GM12878 (cell line): ENCODE results near the gene PDZD2. TPM values are rescaled to one million over a fixed set of nuclear protein-coding genes. Genes with fewer than 3 reads are reported as not detected.

ENCODE experiments used
- ATAC-seq: fragments of 200-7000 bp; cut with Tn5 transposase; 3 replicates; pipeline ENCODE4 v1.9.1; 2020; ENCODE audit warnings: mild to moderate bottlenecking, moderate library complexity
- BruUV-seq: library from RNA; stranded (reverse); fragments of 400-500 nt; replicated peaks from 2 replicates; lab custom pipeline; 2021; lab: Mats Ljungman, UMichigan
- CTCF ChIA-PET: fragments of 300-600 bp; sonication (Branson Sonifier 250); formaldehyde crosslinking; extraction: SDS; loops from one replicate; lab custom pipeline; 2021; ENCODE audit warnings: inconsistent platforms; lab: Yijun Ruan, JAX
- POLR2A ChIA-PET: fragments of 350-600 bp; formaldehyde crosslinking; extraction: SDS; loops from one replicate; lab custom pipeline; 2021; ENCODE audit warnings: inconsistent platforms; lab: Charles Lee
- RAD21 ChIA-PET: fragments of 300-600 bp; sonication (Branson Sonifier 250); formaldehyde crosslinking; loops from one replicate; lab custom pipeline; 2023; ENCODE audit warnings: antibody characterized with exemption; ENCODE audit not compliant: unreplicated experiment; lab: Charles Lee
- SMC1A ChIA-PET: fragments of 300-600 bp; sonication (Branson Sonifier 250); formaldehyde crosslinking; loops from one replicate; lab custom pipeline; 2023; ENCODE audit not compliant: unreplicated experiment, uncharacterized antibody; lab: Charles Lee
- DNase-seq: peaks from one replicate; pipeline ENCODE4 v3.0.0-alpha.2; 2011; ENCODE audit warnings: low read depth, low spot score
- FAIRE-seq: peaks from 3 replicates; lab custom pipeline; 2011; peaks lifted over from hg19 to GRCh38; lab: Jason Lieb, UNC
- H2AFZ ChIP-seq: 2 replicates; pipeline ENCODE4 v1.6.0; 2011; ENCODE audit warnings: low read depth, low read length, control low read depth; ENCODE audit not compliant: control insufficient read depth
- H3K27ac ChIP-seq: 2 replicates; pipeline ENCODE4 v1.5.1; 2011; ENCODE audit warnings: control low read depth; ENCODE audit not compliant: control insufficient read depth, insufficient read depth
- H3K27me3 ChIP-seq, 2 experiments: replicated peaks in 1 of 2; 2 replicates each; pipeline versions ENCODE4 v1.6.0 to v1.6.1; 2011; ENCODE audit warnings: low read length in 1 of 2; ENCODE audit not compliant: control insufficient read depth in 2 of 2, insufficient read depth in 2 of 2
- H3K36me3 ChIP-seq, 2 experiments: 2 replicates each; pipeline ENCODE4 v1.5.1; 2011; ENCODE audit warnings: low read length in 1 of 2; ENCODE audit not compliant: control insufficient read depth in 2 of 2, insufficient read depth in 2 of 2
- H3K4me1 ChIP-seq: 2 replicates; pipeline ENCODE4 v1.6.1; 2011; ENCODE audit warnings: mild to moderate bottlenecking, low read length, moderate library complexity, mixed read lengths; ENCODE audit not compliant: control insufficient read depth, insufficient read depth
- H3K4me2 ChIP-seq: 2 replicates; pipeline ENCODE4 v1.6.0; 2011; ENCODE audit warnings: control low read depth; ENCODE audit not compliant: control insufficient read depth, insufficient read depth
- H3K4me3 ChIP-seq: fragments of 200-600 bp; sonication (generic); 2 replicates; pipeline ENCODE4 v1.5.1; 2016
- H3K79me2 ChIP-seq: 2 replicates; pipeline ENCODE4 v1.6.0; 2011; ENCODE audit warnings: low read length; ENCODE audit not compliant: control insufficient read depth, insufficient read depth
- H3K9ac ChIP-seq: 2 replicates; pipeline ENCODE4 v1.8.0; 2011; ENCODE audit warnings: low read length, control low read depth, mixed read lengths; ENCODE audit not compliant: control insufficient read depth, insufficient read depth
- H3K9me3 ChIP-seq: replicated peaks from 3 replicates; pipeline ENCODE4 v1.5.1; 2011; ENCODE audit warnings: mild to moderate bottlenecking, low read length; ENCODE audit not compliant: control insufficient read depth, insufficient read depth
- H4K20me1 ChIP-seq: 2 replicates; pipeline ENCODE4 v1.6.0; 2011; ENCODE audit not compliant: control insufficient read depth, insufficient read depth
- CTCF ChIP-seq, 3 experiments: IDR thresholded peaks in 2 of 3; conservative IDR thresholded peaks in 1 of 3; 2 replicates each; pipeline ENCODE4 v1.5.1; 2011; ENCODE audit warnings: low read depth in 3 of 3, low read length in 3 of 3, mild to moderate bottlenecking in 3 of 3, control low read depth in 2 of 3, moderate library complexity in 2 of 3, inconsistent platforms in 1 of 3, mixed read lengths in 1 of 3; ENCODE audit not compliant: control insufficient read depth in 2 of 3, insufficient read depth in 1 of 3; ENCODE audit errors: extremely low read depth in 1 of 3
- MEF2B ChIP-seq: fragments of 450-650 bp; IDR thresholded peaks from 2 replicates; pipeline ENCODE4 v1.6.1; 2018; ENCODE audit warnings: mild to moderate bottlenecking, moderate library complexity; ENCODE audit not compliant: partially characterized antibody, poor library complexity, severe bottlenecking
- MXI1 ChIP-seq: fragments of 150-350 bp; IDR thresholded peaks from 2 replicates; pipeline ENCODE4 v1.6.1; 2011; ENCODE audit warnings: low read depth, mild to moderate bottlenecking, inconsistent platforms, low read length, improper control_type of control experiment
- RCOR1 ChIP-seq: conservative IDR thresholded peaks from 2 replicates; pipeline ENCODE4 v1.6.1; 2012; ENCODE audit warnings: low read depth, low read length, improper control_type of control experiment
- WGBS: methylation state at CpG from one replicate; pipeline ENCODE4 v1.1.6; 2016; ENCODE audit warnings: low lambda C conversion rate; ENCODE audit not compliant: insufficient replicate concordance, insufficient coverage; ENCODE audit errors: missing lambda C conversion rate; 5-methylcytosine and 5-hydroxymethylcytosine counted together
- in situ Hi-C: fragments of 300-500 bp; cut with MboI; formaldehyde crosslinking; loops from 9 replicates; pipeline ENCODE4 v1.14.3; 2018; ENCODE audit warnings: mixed read lengths
- intact Hi-C: fragments of 100-400 bp; cut with micrococcal nuclease; formaldehyde crosslinking; loops from one replicate; pipeline ENCODE4 v1.14.2; 2022; ENCODE audit not compliant: unreplicated experiment
- polyA plus RNA-seq, 11 experiments: library from polyadenylated mRNA; depleted of rRNA in 4 of 11; unstranded in 6 of 11; stranded (reverse) in 5 of 11; fragments of >200 nt; fragmentation: Nextera tagmentation in 4 of 11; fragmentation: Illumina TruSeq in 1 of 11; extraction: Ambion mirVana in 4 of 11; extraction: Trizol in 1 of 11; gene quantifications; 1 replicate in 1 of 11; 2 replicates in 10 of 11; pipeline versions ENCODE4 v1.2.1 to v1.2.3, GENCODE V29; 2011 to 2016; ENCODE audit warnings: inconsistent platforms in 2 of 11, missing spikeins in 2 of 11, low read depth in 1 of 11
- total RNA-seq, 4 experiments: library from RNA; depleted of rRNA in 3 of 4; stranded (reverse); fragments of >200 nt in 3 of 4; fragmentation: Illumina TruSeq in 1 of 4; extraction: Trizol in 1 of 4; gene quantifications; 2 replicates each; pipeline versions ENCODE4 v1.2.1 to v1.2.3, GENCODE V29; 2013 to 2021

PDZD2 gene
- total and polyA plus RNA-seq, 10 of the 15 experiments (the other 5 are each of a cell fraction or from before 2014, with no cell fraction given), result 0.01 to 0.58 (median 0.29) TPM; not detected in 3

GRCh38 chr5:32057187-32058096, 418.5 kb downstream of the PDZD2 start:
- TF ChIP-seq CTCF (IDR thresholded peaks at IDR 0.05 in 2 of 3, conservative IDR thresholded peaks at IDR 0.05 in 1 of 3; ENCODE audit: control insufficient read depth in 2 of 3, extremely low read depth in 1 of 3, insufficient read depth in 1 of 3, low read depth in 3 of 3, low read length in 3 of 3), result 0 out of 6 replicates have a peak, but pooled peaks of 1 of the 3 experiments have one; percentile 1
- TF ChIP-seq RCOR1, result no peak
- TF ChIP-seq MXI1, result no peak
- TF ChIP-seq MEF2B, result no peak
- CTCF ChIA-PET, result interaction anchor here (1.1 to 1.8 kb wide), 3 partner anchors 10 to 20 kb away, joined by 3 to 9 read pairs (median 4); no protein-coding TSS in a partner anchor
- 45% methylated on average over 12 of the region's 12 CpGs for WGBS

More at GRCh38 chr5:32057187-32058096, 418.5 kb downstream of the PDZD2 start:
- intact Hi-C loops, result no loop called here
- H3K4me1 ChIP-seq, result no peaks in the 10 kb centered on the region
- FAIRE-seq (no peak), ATAC-seq (no peak), DNase-seq (no peak)
- no peak overlapping the region for H3K9ac ChIP-seq
- H3K79me2 ChIP-seq, result no peaks in the 10 kb centered on the region
- H3K4me2 ChIP-seq, result no peak overlapping the region
- no TSS peak for BruUV-seq
- ChIA-PET SMC1A (interaction anchor here (0.7 kb wide), 1 partner anchor 35 kb away, joined by 3 read pairs; no protein-coding TSS in a partner anchor), RAD21 (no interaction called here), POLR2A (no interaction called here)
- H3K36me3 ChIP-seq, result no peaks in the 10 kb centered on the region
- 0 out of 4 replicates have a peak, but pooled peaks cover 0 to 2% of the 10 kb centered on the region in 2 experiments for H3K27me3 ChIP-seq
- H3K9me3 ChIP-seq, result no peaks in the 10 kb centered on the region
- in situ Hi-C loops, result no loop called here
- no peaks in the 10 kb centered on the region for H4K20me1 ChIP-seq
- no peak overlapping the region for H3K4me3 ChIP-seq
- no peak overlapping the region for H2AFZ ChIP-seq
- no peak overlapping the region for H3K27ac ChIP-seq
